Caco-2 (cell line): Measurements from ENCODE around the gene NKAPL. TPM values are rescaled to one million over a fixed set of nuclear protein-coding genes. Genes with fewer than 3 reads are reported as not detected.

Experiments used
- BruUV-seq: library from RNA; stranded (reverse); fragments of 400-500 nt; replicated peaks from 2 replicates; lab custom pipeline; 2021; lab: Mats Ljungman, UMichigan
- CTCF ChIA-PET: fragments of 300-600 bp; sonication (Branson Sonifier 250); formaldehyde crosslinking; loops from one replicate; lab custom pipeline; 2022; ENCODE audit warnings: antibody characterized with exemption; lab: Charles Lee
- POLR2A ChIA-PET: fragments of 300-600 bp; sonication (Branson Sonifier 250); formaldehyde crosslinking; loops from one replicate; lab custom pipeline; 2022; ENCODE audit warnings: antibody characterized with exemption; lab: Charles Lee
- DNase-seq, 2 experiments: peaks; one replicate each; pipeline versions ENCODE4 v3.0.0 to v3.0.0-alpha.2; 2020 to 2022
- H3K27me3 ChIP-seq: replicated peaks from 2 replicates; pipeline ENCODE4 v1.6.0; 2011; ENCODE audit warnings: low read length; ENCODE audit not compliant: control insufficient read depth, insufficient read depth
- H3K36me3 ChIP-seq: 2 replicates; pipeline ENCODE4 v1.5.1; 2011; ENCODE audit warnings: low read length; ENCODE audit not compliant: control insufficient read depth, insufficient read depth
- H3K4me1 ChIP-seq: fragments of 250-450 bp; sonication (Bioruptor Pico); 2 replicates; pipeline ENCODE4 v1.5.1; 2020; ENCODE audit warnings: mild to moderate bottlenecking
- H3K4me3 ChIP-seq: 2 replicates; pipeline ENCODE4 v1.5.1; 2011; ENCODE audit warnings: low read depth, mild to moderate bottlenecking, control low read depth, low read length
- H3K9me3 ChIP-seq: fragments of 250-450 bp; sonication (Bioruptor Pico); 2 replicates; pipeline ENCODE4 v1.5.1; 2020; ENCODE audit warnings: mild to moderate bottlenecking, moderate library complexity
- H3K27ac Mint-ChIP-seq: one replicate; pipeline ENCODE4 v1.8.0; 2022; ENCODE audit warnings: mixed read lengths; ENCODE audit not compliant: unreplicated experiment
- H3K27me3 Mint-ChIP-seq: one replicate; pipeline ENCODE4 v1.8.0; 2022; ENCODE audit warnings: mixed read lengths; ENCODE audit not compliant: insufficient read depth, unreplicated experiment
- H3K36me3 Mint-ChIP-seq: one replicate; pipeline ENCODE4 v1.8.0; 2022; ENCODE audit warnings: mild to moderate bottlenecking, mixed read lengths; ENCODE audit not compliant: insufficient read depth, unreplicated experiment
- H3K4me1 Mint-ChIP-seq: one replicate; pipeline ENCODE4 v1.8.0; 2022; ENCODE audit warnings: low read depth, mixed read lengths; ENCODE audit not compliant: unreplicated experiment
- H3K4me3 Mint-ChIP-seq: one replicate; pipeline ENCODE4 v1.8.0; 2022; ENCODE audit warnings: mild to moderate bottlenecking, moderate library complexity, mixed read lengths; ENCODE audit not compliant: unreplicated experiment
- H3K9me3 Mint-ChIP-seq: one replicate; pipeline ENCODE4 v1.8.0; 2022; ENCODE audit warnings: mixed read lengths; ENCODE audit not compliant: unreplicated experiment
- CTCF ChIP-seq, 2 experiments: fragments of 200-600 bp in 1 of 2; IDR thresholded peaks; 1 replicate in 1 of 2; 2 replicates in 1 of 2; pipeline versions ENCODE4 v1.5.1 to v1.8.0; 2011 to 2022; ENCODE audit warnings: antibody characterized with exemption in 1 of 2, control low read depth in 1 of 2, inconsistent platforms in 1 of 2, low read depth in 1 of 2, low read length in 1 of 2, mild to moderate bottlenecking in 1 of 2, moderate library complexity in 1 of 2; ENCODE audit not compliant: insufficient read depth in 1 of 2, severe bottlenecking in 1 of 2, unreplicated experiment in 1 of 2
- intact Hi-C: fragments of 100-400 bp; cut with micrococcal nuclease; formaldehyde crosslinking; loops from one replicate; pipeline ENCODE4 v1.10.0; 2022; ENCODE audit not compliant: unreplicated experiment
- total RNA-seq: library from RNA; stranded (reverse); gene quantifications from 2 replicates; pipeline ENCODE4 v1.2.3, GENCODE V29; 2022

Gene NKAPL
- total RNA-seq, 1 experiment from 2014 or later, result not detected

DNA sequence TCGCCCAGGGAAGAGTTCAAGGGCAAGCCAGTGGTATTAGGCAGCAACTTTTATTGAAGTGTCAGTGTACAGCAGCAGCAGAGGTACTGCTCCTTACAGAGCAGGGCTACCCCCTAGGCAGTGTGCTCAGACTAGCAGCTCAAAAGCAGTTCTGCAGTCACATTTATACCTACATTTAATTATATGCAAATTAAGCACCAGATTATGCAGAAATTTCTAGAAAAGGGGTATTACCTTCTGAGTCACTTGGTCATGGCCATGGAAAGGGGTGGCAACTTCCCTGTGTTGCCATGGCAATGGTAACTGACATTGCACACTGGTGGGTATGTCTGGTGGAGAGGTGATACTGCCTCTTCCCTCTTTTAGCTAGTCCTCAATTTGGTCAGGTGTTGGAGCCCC lies 5.0 kb upstream of the NKAPL start:
- Histone ChIP-seq H3K36me3 (no peaks in the 10 kb centered on the region), H3K9me3 (no peaks in the 10 kb centered on the region), H3K4me3 (no peak overlapping the region), H3K4me1 (peaks cover 4% of the 10 kb centered on the region; the same call in 1 of the 2 replicates), H3K27me3 (no peaks in the 10 kb centered on the region)
- no peak overlapping the region for H3K4me3 Mint-ChIP-seq
- CTCF ChIA-PET, result no interaction called here
- POLR2A ChIA-PET, result no interaction called here
- intact Hi-C loops, result no loop called here
- peaks cover 6% of the 10 kb centered on the region for H3K36me3 Mint-ChIP-seq
- no peaks in the 10 kb centered on the region for H3K9me3 Mint-ChIP-seq
- no peak for TF ChIP-seq CTCF (IDR thresholded peaks at IDR 0.05; ENCODE audit: insufficient read depth in 1 of 2, low read depth in 1 of 2, low read length in 1 of 2, severe bottlenecking in 1 of 2, unreplicated experiment in 1 of 2)
- peaks cover 8% of the 10 kb centered on the region for H3K4me1 Mint-ChIP-seq
- H3K27ac Mint-ChIP-seq, result no peak overlapping the region
- BruUV-seq, result no TSS peak
- no peak for DNase-seq
- peaks cover 6% of the 10 kb centered on the region for H3K27me3 Mint-ChIP-seq

DNA sequence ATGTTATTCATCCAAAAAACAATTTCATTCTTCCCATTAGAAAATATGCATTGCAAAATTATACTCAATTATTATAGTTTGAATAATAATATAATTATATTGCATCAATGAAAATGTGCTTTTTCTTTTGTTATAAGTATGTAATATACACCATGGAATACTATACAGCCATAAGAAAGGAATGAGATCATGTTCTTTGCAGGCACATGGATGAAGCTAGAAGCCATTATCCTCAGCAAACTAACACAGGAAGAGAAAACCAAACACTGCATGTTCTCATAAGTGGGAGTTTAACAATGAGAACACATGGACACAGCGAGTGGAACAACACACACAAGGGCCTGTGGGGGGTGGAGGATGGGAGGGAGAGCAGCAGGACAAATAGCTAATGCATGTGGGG lies 2.1 kb upstream of the NKAPL start:
- TF ChIP-seq CTCF (IDR thresholded peaks at IDR 0.05; ENCODE audit: insufficient read depth in 1 of 2, low read depth in 1 of 2, low read length in 1 of 2, severe bottlenecking in 1 of 2, unreplicated experiment in 1 of 2), result no peak
- no peaks in the 10 kb centered on the region for H3K27me3 ChIP-seq
- Mint-ChIP-seq H3K27ac (no peak overlapping the region), H3K4me1 (peaks cover 8% of the 10 kb centered on the region), H3K36me3 (peaks cover under 1% of the 10 kb centered on the region), H3K9me3 (no peaks in the 10 kb centered on the region), H3K27me3 (peaks cover 17% of the 10 kb centered on the region), H3K4me3 (no peak overlapping the region)
- H3K9me3 ChIP-seq, result no peaks in the 10 kb centered on the region
- BruUV-seq, result no TSS peak
- H3K4me3 ChIP-seq, result no peak overlapping the region
- intact Hi-C loops, result no loop called here
- peaks cover 4% of the 10 kb centered on the region; the same call in 1 of the 2 replicates for H3K4me1 ChIP-seq
- ChIA-PET POLR2A (no interaction called here), CTCF (no interaction called here)
- no peaks in the 10 kb centered on the region for H3K36me3 ChIP-seq
- no peak for DNase-seq

GRCh38 chr6:28263922-28264321 lies 4.8 kb downstream of the NKAPL start:
- no peaks in the 10 kb centered on the region for H3K27me3 ChIP-seq
- H3K4me3 ChIP-seq, result no peak overlapping the region
- Mint-ChIP-seq H3K4me3 (no peak overlapping the region), H3K27ac (no peak overlapping the region), H3K9me3 (no peaks in the 10 kb centered on the region), H3K4me1 (no peaks in the 10 kb centered on the region), H3K36me3 (no peaks in the 10 kb centered on the region), H3K27me3 (peaks cover 11% of the 10 kb centered on the region)
- no peaks in the 10 kb centered on the region for H3K36me3 ChIP-seq
- DNase-seq, result no peak
- intact Hi-C loops, result no loop called here
- BruUV-seq, result no TSS peak
- ChIA-PET CTCF (no interaction called here), POLR2A (interaction anchor here (0.7 kb wide), 1 partner anchor 371 kb away, joined by 3 read pairs; a partner anchor contains a TSS)
- no peak for TF ChIP-seq CTCF (IDR thresholded peaks at IDR 0.05; ENCODE audit: insufficient read depth in 1 of 2, low read depth in 1 of 2, low read length in 1 of 2, severe bottlenecking in 1 of 2, unreplicated experiment in 1 of 2)
- no peaks in the 10 kb centered on the region for H3K9me3 ChIP-seq
- H3K4me1 ChIP-seq, result peaks cover 15% of the 10 kb centered on the region; the same call in 1 of the 2 replicates
